ENCODE data around the gene CRHR2.
"Not testable (repeated sequence)": the region's sequence is repeated elsewhere in the genome, so short reads cannot be mapped to it uniquely, and the experiment has no call there.

The CRHR2 gene

GRCh38 chr7:30646154-30646553, 36.1 kb downstream of the CRHR2 start:
- no peak overlapping the region for H3K4me3 ChIP-seq (ENCODE audit: low read length)
- no peak for TF ChIP-seq CTCF (IDR thresholded peaks at IDR 0.05; ENCODE audit: insufficient read depth, low read depth, low read length, missing control alignments)
- DNase-seq (ENCODE audit: low read depth), result no peak

DNA sequence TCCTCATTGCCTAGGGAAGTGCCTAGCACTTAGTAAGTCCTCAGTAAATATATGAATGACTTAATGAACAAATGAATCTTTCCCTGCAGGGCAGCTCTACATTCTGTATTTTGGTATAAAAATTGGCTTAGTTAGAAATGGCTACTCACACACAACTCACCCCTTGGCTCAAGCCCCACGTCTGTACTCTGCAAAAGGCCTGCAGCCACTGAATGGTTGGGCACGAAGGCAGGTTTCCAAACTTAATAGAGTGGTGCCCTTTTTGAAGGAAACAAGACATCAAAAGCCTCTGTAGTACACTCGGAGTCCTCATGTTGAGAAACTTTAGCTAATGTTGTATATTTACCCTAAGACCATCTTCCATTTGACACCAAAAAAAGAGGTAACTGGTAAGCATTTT, 36.6 kb downstream of the CRHR2 start:
- DNase-seq (ENCODE audit: low read depth), result no peak
- TF ChIP-seq CTCF (IDR thresholded peaks at IDR 0.05; ENCODE audit: insufficient read depth, low read depth, low read length, missing control alignments), result no peak

DNA sequence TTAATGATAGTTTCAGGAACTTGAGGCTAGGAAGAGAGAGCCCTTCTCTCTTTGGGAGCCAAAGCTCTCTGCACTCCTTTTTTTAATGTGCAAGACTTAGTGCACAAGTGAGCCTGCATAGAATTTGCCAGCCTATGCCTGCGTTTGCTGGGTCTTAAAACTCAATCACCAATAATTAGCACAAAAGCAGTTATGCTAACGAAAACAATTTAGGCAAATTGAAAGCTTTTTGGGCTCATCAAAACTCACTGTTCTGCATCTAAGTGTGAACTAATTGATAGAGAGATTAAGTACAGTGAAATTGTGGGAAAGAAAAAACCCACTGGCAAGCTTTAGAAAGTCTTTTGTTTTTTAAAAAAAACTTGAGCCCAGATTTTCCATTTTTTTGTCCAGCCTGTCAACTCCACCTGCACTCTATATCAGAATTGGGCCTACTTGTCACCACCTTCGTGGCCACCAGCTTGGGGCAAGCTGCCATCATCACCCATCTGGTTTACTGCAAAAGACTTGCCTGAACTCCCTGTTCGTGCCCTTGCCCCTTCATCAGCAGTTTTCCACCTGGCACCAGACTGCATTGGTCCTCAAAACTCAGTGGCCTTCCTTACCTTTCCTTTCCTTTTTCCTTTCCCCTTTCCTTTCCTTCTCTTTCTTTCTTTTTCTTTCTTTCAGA, 37.8 kb downstream of the CRHR2 start:
- no peak overlapping the region for H3K4me3 ChIP-seq (ENCODE audit: low read length)
- no peak for DNase-seq (ENCODE audit: low read depth)
- no peak for TF ChIP-seq CTCF (IDR thresholded peaks at IDR 0.05; ENCODE audit: insufficient read depth, low read depth, low read length, missing control alignments)

More for the DNA sequence above, 36.6 kb downstream of the CRHR2 start:
- H3K4me3 ChIP-seq (ENCODE audit: low read length), result no peak overlapping the region

DNA sequence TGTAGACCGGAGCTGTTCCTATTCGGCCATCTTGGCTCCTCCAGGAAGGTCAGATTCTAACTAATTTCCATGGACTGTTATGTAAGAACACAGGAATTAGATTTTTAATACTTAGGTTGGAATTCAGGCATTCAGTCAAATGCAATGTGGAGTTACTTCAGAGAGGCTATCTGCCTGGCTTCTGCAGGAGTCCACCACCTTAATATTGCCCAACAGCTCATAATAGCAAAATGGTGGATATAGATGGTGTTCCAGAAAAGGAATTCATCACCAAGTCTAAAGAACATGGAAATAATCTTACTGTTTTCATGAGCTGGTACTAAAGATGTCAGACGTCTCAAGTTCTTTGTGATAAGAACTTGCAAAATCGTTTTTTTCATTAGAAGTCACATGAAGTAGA, 39.5 kb downstream of the CRHR2 start:
- H3K4me3 ChIP-seq (ENCODE audit: low read length), result no peak overlapping the region
- no peak for DNase-seq (ENCODE audit: low read depth)
- no peak for TF ChIP-seq CTCF (IDR thresholded peaks at IDR 0.05; ENCODE audit: insufficient read depth, low read depth, low read length, missing control alignments)

DNA sequence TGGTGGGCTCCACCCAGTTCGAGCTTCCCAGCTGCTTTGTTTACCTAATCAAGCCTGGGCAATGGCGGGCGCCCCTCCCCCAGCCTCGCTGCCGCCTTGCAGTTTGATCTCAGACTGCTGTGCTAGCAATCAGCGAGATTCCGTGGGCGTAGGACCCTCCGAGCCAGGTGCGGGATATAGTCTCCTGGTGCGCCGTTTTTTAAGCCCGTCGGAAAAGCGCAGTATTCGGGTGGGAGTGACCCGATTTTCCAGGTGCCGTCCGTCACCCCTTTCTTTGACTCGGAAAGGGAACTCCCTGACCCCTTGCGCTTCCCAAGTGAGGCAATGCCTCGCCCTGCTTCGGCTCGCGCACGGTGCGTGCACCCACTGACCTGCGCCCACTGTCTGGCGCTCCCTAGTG, 39.9 kb downstream of the CRHR2 start:
- not testable (repeated sequence) for H3K4me3 ChIP-seq (ENCODE audit: low read length); DNase-seq (ENCODE audit: low read depth)

GRCh38 chr7:30635798-30636197, 46.5 kb downstream of the CRHR2 start:
- no peak for DNase-seq (ENCODE audit: low read depth)
- no peak for TF ChIP-seq CTCF (IDR thresholded peaks at IDR 0.05; ENCODE audit: insufficient read depth, low read depth, low read length, missing control alignments)
- no peak overlapping the region for H3K4me3 ChIP-seq (ENCODE audit: low read length)

GRCh38 chr7:30634634-30635201, 47.5 kb downstream of the CRHR2 start:
- no peak overlapping the region for H3K4me3 ChIP-seq (ENCODE audit: low read length)
- DNase-seq (ENCODE audit: low read depth), result no peak
- no peak for TF ChIP-seq CTCF (IDR thresholded peaks at IDR 0.05; ENCODE audit: insufficient read depth, low read depth, low read length, missing control alignments)

Data from epithelial cell of esophagus (primary cell).